B cell (primary cell): ENCODE data around the gene PGS1. TPM values are rescaled to one million over a fixed set of nuclear protein-coding genes. Genes with fewer than 3 reads are reported as not detected.

Experiments
- ATAC-seq: fragments of 200-7000 bp; cut with Tn5 transposase; one replicate; pipeline ENCODE4 v1.10.0; 2021; ENCODE audit warnings: low read depth, mild to moderate bottlenecking, moderate number of reproducible peaks, moderate library complexity
- CTCF ChIA-PET: fragments of 350-600 bp; sonication (Branson Sonifier 250); formaldehyde crosslinking; loops from one replicate; lab custom pipeline; 2021; ENCODE audit warnings: antibody characterized with exemption, inconsistent platforms; lab: Charles Lee
- POLR2A ChIA-PET: fragments of 350-600 bp; sonication (Branson Sonifier 250); formaldehyde crosslinking; loops from one replicate; lab custom pipeline; 2021; ENCODE audit warnings: antibody characterized with exemption; lab: Charles Lee
- DNase-seq: peaks from one replicate; pipeline ENCODE4 v3.0.0; 2013
- H2AFZ ChIP-seq: 2 replicates; pipeline ENCODE4 v1.6.1; 2012; ENCODE audit warnings: mild to moderate bottlenecking, low read depth, low read length; ENCODE audit not compliant: insufficient read depth, poor library complexity, severe bottlenecking
- H3K27ac ChIP-seq, 2 donors: 1 replicate in 1 of 2; 2 replicates in 1 of 2; pipeline ENCODE4 v1.5.1; 2012 to 2013; ENCODE audit warnings: low read length in 2 of 2, mild to moderate bottlenecking in 2 of 2, moderate library complexity in 1 of 2
- H3K27me3 ChIP-seq, 4 experiments: fragments of 200-600 bp in 1 of 4; sonication (generic) in 1 of 4; replicated peaks in 1 of 4; 1 replicate in 2 of 4; 2 replicates in 2 of 4; pipeline versions ENCODE4 v1.6.1 to v1.7.0; 2013 to 2016; ENCODE audit warnings: low read length in 3 of 4, mild to moderate bottlenecking in 2 of 4, mixed read lengths in 1 of 4, moderate library complexity in 1 of 4; ENCODE audit not compliant: insufficient read depth in 4 of 4, control insufficient read depth in 3 of 4; ENCODE audit errors: control extremely low read depth in 1 of 4
- H3K36me3 ChIP-seq, 2 experiments: replicated peaks in 1 of 2; 1 replicate in 1 of 2; 2 replicates in 1 of 2; pipeline versions ENCODE4 v1.6.1 to v1.7.1; 2013; ENCODE audit warnings: low read length in 1 of 2; ENCODE audit not compliant: insufficient read depth in 2 of 2, control insufficient read depth in 1 of 2; ENCODE audit errors: control extremely low read depth in 1 of 2, extremely low read depth in 1 of 2
- H3K4me1 ChIP-seq, 2 donors: fragments of 200-600 bp in 1 of 2; sonication (generic) in 1 of 2; 1 replicate in 1 of 2; 2 replicates in 1 of 2; pipeline versions ENCODE4 v1.5.1 to v1.6.1; 2013 to 2017; ENCODE audit warnings: low read length in 2 of 2; ENCODE audit not compliant: control insufficient read depth in 2 of 2, insufficient read depth in 2 of 2
- H3K4me2 ChIP-seq: replicated peaks from 2 replicates; pipeline ENCODE3; 2012; ENCODE audit warnings: mild to moderate bottlenecking, low read depth, low read length; ENCODE audit not compliant: poor library complexity, severe bottlenecking
- H3K4me3 ChIP-seq, 5 experiments: fragments of 200-600 bp in 1 of 5; sonication (generic) in 1 of 5; 1 replicate in 3 of 5; 2 replicates in 2 of 5; pipeline versions ENCODE4 v1.5.1 to v1.7.0; 2011 to 2016; ENCODE audit warnings: low read length in 4 of 5, mild to moderate bottlenecking in 4 of 5, low read depth in 2 of 5, control low read depth in 1 of 5, moderate library complexity in 1 of 5; ENCODE audit not compliant: insufficient read depth in 1 of 5; ENCODE audit errors: control extremely low read depth in 1 of 5, extremely low read depth in 1 of 5
- H3K79me2 ChIP-seq: fragments of 200-600 bp; sonication (generic); one replicate; pipeline ENCODE4 v1.6.0; 2016; ENCODE audit warnings: low read length; ENCODE audit not compliant: control insufficient read depth, insufficient read depth
- H3K9ac ChIP-seq: fragments of 200-600 bp; sonication (generic); 2 replicates; pipeline ENCODE4 v1.6.1; 2017; ENCODE audit warnings: mild to moderate bottlenecking, low read length, moderate library complexity
- H3K9me3 ChIP-seq, 3 donors: one replicate each; pipeline versions ENCODE4 v1.6.1 to v1.7.1; 2013; ENCODE audit warnings: low read length in 2 of 3; ENCODE audit not compliant: control insufficient read depth in 2 of 3, insufficient read depth in 1 of 3; ENCODE audit errors: control extremely low read depth in 1 of 3
- H4K20me1 ChIP-seq: 2 replicates; pipeline ENCODE4 v1.6.0; 2012; ENCODE audit warnings: mild to moderate bottlenecking, low read length; ENCODE audit not compliant: insufficient read depth, control insufficient read depth, poor library complexity, severe bottlenecking
- H3K27ac Mint-ChIP-seq: one replicate; pipeline ENCODE4 v1.8.0; 2021; ENCODE audit warnings: mixed read lengths
- H3K27me3 Mint-ChIP-seq: one replicate; pipeline ENCODE4 v1.8.0; 2021; ENCODE audit warnings: mixed read lengths
- H3K4me1 Mint-ChIP-seq: one replicate; pipeline ENCODE4 v1.8.0; 2021; ENCODE audit warnings: mixed read lengths
- H3K4me3 Mint-ChIP-seq: one replicate; pipeline ENCODE4 v1.8.0; 2021; ENCODE audit warnings: mixed read lengths
- H3K9me3 Mint-ChIP-seq: one replicate; pipeline ENCODE4 v1.8.0; 2022; ENCODE audit warnings: mixed read lengths; ENCODE audit not compliant: insufficient read depth
- CTCF ChIP-seq: fragments of 200-600 bp; IDR thresholded peaks from one replicate; pipeline ENCODE4 v1.8.0; 2022; ENCODE audit warnings: antibody characterized with exemption, mild to moderate bottlenecking
- EZH2 ChIP-seq: IDR thresholded peaks from 2 replicates; pipeline ENCODE4 v1.6.1; 2012; ENCODE audit warnings: borderline replicate concordance, low read depth, mild to moderate bottlenecking, moderate library complexity, low read length; ENCODE audit not compliant: insufficient read depth, poor library complexity, severe bottlenecking
- WGBS: methylation state at CpG from one replicate; pipeline ENCODE4 v1.1.5; 2013; ENCODE audit warnings: missing lambda C conversion rate; ENCODE audit not compliant: insufficient coverage; 5-methylcytosine and 5-hydroxymethylcytosine counted together
- intact Hi-C: fragments of 100-400 bp; cut with micrococcal nuclease; formaldehyde crosslinking; loops from one replicate; pipeline ENCODE4 v1.10.0; 2022
- polyA plus RNA-seq: library from polyadenylated mRNA; depleted of rRNA; stranded (reverse); fragments of >200 nt; gene quantifications from 2 replicates; pipeline ENCODE4 v1.2.3, GENCODE V29; 2012
- total RNA-seq, 2 donors: library from RNA; stranded (reverse); fragments of 120-200 nt in 1 of 2; gene quantifications; 1 replicate in 1 of 2; 2 replicates in 1 of 2; pipeline versions ENCODE4 v1.2.3 to v1.2.4, GENCODE V29; 2013 to 2022

The PGS1 gene
- total and polyA plus RNA-seq, 2 donors (not counting 1 experiment from before 2014, with no cell fraction given) = 85.1 to 88.3 TPM

GRCh38 chr17:78387977-78388941 is 9.8 kb downstream of the PGS1 start:
- ATAC-seq (peak; percentile 62), DNase-seq (peak; percentile 78)
- no peak overlapping the region for H3K4me3 ChIP-seq
- CTCF ChIA-PET = interaction anchor here (0.5 to 1.1 kb wide), 9 partner anchors 9 to 1301 kb away, joined by 3 to 5 read pairs (median 3); partner anchors contain the start of gene PGS1
- H3K79me2 ChIP-seq = peaks cover 98% of the 10 kb centered on the region
- POLR2A ChIA-PET = interaction anchor here (0.6 kb wide), 1 partner anchor 91 kb away, joined by 4 read pairs; no protein-coding TSS in a partner anchor
- TF ChIP-seq EZH2 (no peak), CTCF (no peak)
- H3K36me3 ChIP-seq = peaks cover 0 to 20% of the 10 kb centered on the region in 2 experiments
- H3K27me3 ChIP-seq = no peaks in the 10 kb centered on the region
- peak overlapping the region; percentile 46 for H3K4me2 ChIP-seq
- H4K20me1 ChIP-seq = peaks cover 91% of the 10 kb centered on the region
- peak overlapping the region; percentile 58 to 85 for H3K27ac ChIP-seq
- Mint-ChIP-seq H3K4me3 (peak overlapping the region; percentile 62), H3K9me3 (no peaks in the 10 kb centered on the region), H3K4me1 (peaks cover 63% of the 10 kb centered on the region), H3K27ac (peak overlapping the region; percentile 83), H3K27me3 (no peaks in the 10 kb centered on the region)
- peak overlapping the region; percentile 6 for H3K9ac ChIP-seq
- H3K4me1 ChIP-seq = peaks cover 48 to 64% of the 10 kb centered on the region in 2 donors
- no peaks in the 10 kb centered on the region for H3K9me3 ChIP-seq
- H2AFZ ChIP-seq = no peak overlapping the region
- intact Hi-C loops = loop anchor here (2.0 kb wide), 1 partner anchor 27 kb away; the partner anchor contains the start of gene SOCS3
- 30% methylated on average over 6 of the region's 10 CpGs for WGBS
